ACC112 (cell line): ENCODE data around the gene ENTREP1.
"Not testable (repeated sequence)": the region's sequence is repeated elsewhere in the genome, so short reads cannot be mapped to it uniquely, and the experiment has no call there.

Experiments
- H2AFZ ChIP-seq: fragments of 200-600 bp; sonication (generic); one replicate; pipeline ENCODE4 v1.6.0; 2017; ENCODE audit warnings: antibody characterized with exemption, low read length; ENCODE audit not compliant: unreplicated experiment
- H3K27ac ChIP-seq: fragments of 200-600 bp; sonication (generic); 2 replicates; pipeline ENCODE4 v1.5.1; 2014; ENCODE audit warnings: low read depth, mild to moderate bottlenecking, antibody characterized with exemption, low read length, moderate library complexity
- H3K27me3 ChIP-seq: fragments of 200-600 bp; sonication (generic); 2 replicates; pipeline ENCODE4 v1.6.1; 2014; ENCODE audit warnings: mild to moderate bottlenecking, antibody characterized with exemption, low read length, moderate library complexity, mixed read lengths; ENCODE audit not compliant: insufficient read depth
- H3K36me3 ChIP-seq: fragments of 200-600 bp; sonication (generic); 2 replicates; pipeline ENCODE4 v1.6.1; 2016; ENCODE audit warnings: mild to moderate bottlenecking, antibody characterized with exemption, low read length, moderate library complexity, mixed read lengths; ENCODE audit not compliant: insufficient read depth
- H3K4me1 ChIP-seq: fragments of 200-600 bp; sonication (generic); one replicate; pipeline ENCODE4 v1.6.1; 2016; ENCODE audit warnings: low read length, mixed read lengths; ENCODE audit not compliant: insufficient read depth, unreplicated experiment, control insufficient read depth
- H3K4me3 ChIP-seq: fragments of 200-600 bp; sonication (generic); 2 replicates; pipeline ENCODE4 v1.5.1; 2014; ENCODE audit warnings: mild to moderate bottlenecking, low read depth, low read length
- H3K79me2 ChIP-seq: fragments of 200-600 bp; sonication (generic); one replicate; pipeline ENCODE4 v1.6.0; 2016; ENCODE audit warnings: low read length; ENCODE audit not compliant: control insufficient read depth, unreplicated experiment, insufficient read depth

ENTREP1 gene

DNA sequence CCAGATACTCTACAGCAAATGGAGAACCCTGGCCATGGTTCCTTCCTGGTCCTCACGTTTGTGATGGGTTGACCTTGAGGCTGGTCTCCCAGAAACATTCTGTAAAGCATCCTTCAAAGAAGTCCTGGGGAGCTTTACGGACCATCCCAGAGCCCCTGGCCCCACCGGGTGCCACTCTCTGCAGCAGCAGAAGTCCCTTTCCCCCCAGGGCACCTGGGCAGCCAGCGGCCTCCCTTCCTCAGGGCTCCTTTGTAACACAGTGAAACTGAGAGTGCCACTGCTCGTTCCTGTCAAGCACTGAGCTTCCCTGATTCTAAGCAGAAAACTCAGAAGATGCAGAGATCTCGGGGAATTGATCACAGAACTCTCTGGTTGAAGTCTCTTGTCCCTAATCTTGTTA, 104.3 kb downstream of the ENTREP1 start:
- Histone ChIP-seq H3K4me1 (no peaks in the 10 kb centered on the region), H3K36me3 (no peaks in the 10 kb centered on the region), H2AFZ (no peak overlapping the region), H3K79me2 (no peaks in the 10 kb centered on the region), H3K4me3 (no peak overlapping the region), H3K27me3 (peaks cover 8% of the 10 kb centered on the region; the same call in 1 of the 2 replicates), H3K27ac (no peak overlapping the region)

DNA sequence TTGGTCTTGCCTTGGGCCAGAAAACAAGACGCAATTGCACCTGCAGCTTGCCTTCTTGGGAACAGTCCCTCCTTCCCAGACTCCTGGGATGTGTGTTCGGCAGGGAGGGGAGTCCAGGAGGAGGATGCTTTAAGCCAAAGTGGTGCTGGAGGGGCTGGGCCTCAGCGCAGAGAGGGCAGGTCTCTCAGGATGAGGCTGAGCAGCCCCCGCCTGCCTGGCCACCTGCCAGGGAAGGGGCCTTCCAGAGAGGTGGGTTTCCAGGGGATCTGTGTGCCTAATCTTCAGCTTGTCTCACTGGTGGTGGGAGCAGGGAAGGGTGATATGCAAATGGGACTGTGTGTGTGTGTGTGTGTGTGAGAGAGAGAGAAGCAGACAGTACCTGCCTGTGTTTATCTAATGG, 105.2 kb downstream of the ENTREP1 start:
- H2AFZ ChIP-seq, result no peak overlapping the region
- no peaks in the 10 kb centered on the region for H3K79me2 ChIP-seq
- H3K4me3 ChIP-seq, result no peak overlapping the region
- no peaks in the 10 kb centered on the region for H3K27me3 ChIP-seq
- no peaks in the 10 kb centered on the region for H3K36me3 ChIP-seq
- H3K4me1 ChIP-seq, result no peaks in the 10 kb centered on the region
- no peak overlapping the region for H3K27ac ChIP-seq

DNA sequence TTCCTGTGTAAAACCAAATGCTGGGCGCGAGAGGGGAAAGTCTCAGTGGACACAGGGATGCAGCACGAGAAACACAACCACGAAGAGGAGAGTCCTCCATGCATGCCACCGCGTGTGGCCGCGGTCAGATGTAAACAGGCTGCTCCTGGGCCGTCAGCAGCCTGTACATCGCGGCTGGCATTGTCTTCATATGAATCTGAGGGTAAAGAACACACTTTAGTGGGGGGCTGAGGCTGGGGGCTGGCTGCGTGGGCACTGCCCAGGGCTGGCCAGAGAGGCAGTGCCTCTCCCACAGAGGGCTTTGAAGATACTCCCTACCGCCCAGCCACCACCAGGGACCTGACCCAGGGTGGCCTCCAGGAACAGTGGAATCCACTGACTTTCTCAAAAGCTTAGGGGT, 106.2 kb downstream of the ENTREP1 start:
- H3K79me2 ChIP-seq, result no peaks in the 10 kb centered on the region
- no peak overlapping the region for H2AFZ ChIP-seq
- H3K27me3 ChIP-seq, result no peaks in the 10 kb centered on the region
- no peak overlapping the region for H3K4me3 ChIP-seq
- no peaks in the 10 kb centered on the region for H3K36me3 ChIP-seq
- no peaks in the 10 kb centered on the region for H3K4me1 ChIP-seq
- H3K27ac ChIP-seq, result no peak overlapping the region

DNA sequence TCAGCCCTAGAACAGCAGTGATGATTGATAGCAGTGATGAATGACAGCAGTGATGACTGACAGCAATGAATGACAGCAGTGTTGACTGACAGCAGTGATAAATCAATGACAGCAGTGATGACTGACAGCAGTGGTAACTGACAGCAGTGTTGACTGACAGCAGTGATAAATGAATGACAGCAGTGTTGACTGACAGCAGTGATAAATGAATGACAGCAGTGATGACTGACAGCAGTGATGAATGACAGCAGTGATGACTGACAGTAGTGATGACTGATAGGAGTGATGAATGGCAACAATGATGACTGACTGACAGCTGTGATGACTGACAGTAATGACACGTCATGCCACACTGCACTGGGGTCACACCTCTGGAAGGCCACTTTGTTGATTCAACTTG, 106.8 kb downstream of the ENTREP1 start:
- Histone ChIP-seq H3K4me1 (no peaks in the 10 kb centered on the region), H3K27ac (no peak overlapping the region), H3K36me3 (no peaks in the 10 kb centered on the region)

DNA sequence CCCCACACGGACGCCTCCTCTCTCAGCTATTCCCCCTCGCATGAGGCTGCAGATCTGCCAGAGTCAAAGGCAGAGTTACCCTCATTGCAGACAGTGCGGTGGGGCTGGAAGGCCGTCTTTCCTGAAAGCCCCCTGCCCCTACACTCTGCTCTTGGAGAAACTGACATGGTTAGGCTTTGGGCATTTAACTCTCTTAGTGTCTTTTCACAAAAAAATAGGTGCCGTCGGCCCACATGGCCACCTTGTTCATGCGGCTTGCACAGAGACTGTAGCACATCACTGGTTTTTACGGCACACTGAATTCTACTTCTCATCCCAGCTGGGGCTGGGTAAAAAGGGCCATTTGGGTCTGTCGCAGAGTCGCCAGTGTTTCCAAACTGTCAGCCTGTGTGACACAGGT, 107.6 kb downstream of the ENTREP1 start:
- H3K36me3 ChIP-seq, result no peaks in the 10 kb centered on the region
- no peaks in the 10 kb centered on the region for H3K27me3 ChIP-seq
- no peaks in the 10 kb centered on the region for H3K4me1 ChIP-seq
- H3K27ac ChIP-seq, result no peak overlapping the region
- H3K4me3 ChIP-seq, result no peak overlapping the region
- H3K79me2 ChIP-seq, result no peaks in the 10 kb centered on the region
- no peak overlapping the region for H2AFZ ChIP-seq

More for the DNA sequence above, 106.8 kb downstream of the ENTREP1 start:
- H3K4me3 ChIP-seq, result no peak overlapping the region
- H3K27me3 ChIP-seq, result no peaks in the 10 kb centered on the region
- H2AFZ ChIP-seq, result no peak overlapping the region
- no peaks in the 10 kb centered on the region for H3K79me2 ChIP-seq

DNA sequence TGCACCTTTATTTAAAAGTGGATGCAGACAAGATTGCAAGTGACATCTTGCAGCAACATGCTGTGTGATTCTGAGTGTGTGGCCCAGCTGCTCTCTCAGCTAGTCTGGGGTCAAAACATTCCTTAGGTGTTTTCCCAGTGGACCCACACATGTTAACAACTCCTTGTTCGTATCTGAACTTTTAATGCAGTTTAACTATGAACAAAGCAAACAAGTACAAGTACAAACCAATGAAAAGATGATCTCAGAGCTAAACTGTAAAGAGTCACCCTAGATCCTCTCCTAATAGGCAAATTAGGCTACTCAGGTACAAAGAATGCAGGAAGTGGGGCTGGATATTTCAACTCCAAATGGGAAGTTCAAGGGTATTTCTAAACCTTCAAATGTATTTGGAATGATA, 108.4 kb downstream of the ENTREP1 start:
- Histone ChIP-seq H3K79me2 (no peaks in the 10 kb centered on the region), H3K4me3 (no peak overlapping the region), H2AFZ (no peak overlapping the region), H3K4me1 (no peaks in the 10 kb centered on the region), H3K27me3 (no peaks in the 10 kb centered on the region), H3K27ac (no peak overlapping the region), H3K36me3 (no peaks in the 10 kb centered on the region)

DNA sequence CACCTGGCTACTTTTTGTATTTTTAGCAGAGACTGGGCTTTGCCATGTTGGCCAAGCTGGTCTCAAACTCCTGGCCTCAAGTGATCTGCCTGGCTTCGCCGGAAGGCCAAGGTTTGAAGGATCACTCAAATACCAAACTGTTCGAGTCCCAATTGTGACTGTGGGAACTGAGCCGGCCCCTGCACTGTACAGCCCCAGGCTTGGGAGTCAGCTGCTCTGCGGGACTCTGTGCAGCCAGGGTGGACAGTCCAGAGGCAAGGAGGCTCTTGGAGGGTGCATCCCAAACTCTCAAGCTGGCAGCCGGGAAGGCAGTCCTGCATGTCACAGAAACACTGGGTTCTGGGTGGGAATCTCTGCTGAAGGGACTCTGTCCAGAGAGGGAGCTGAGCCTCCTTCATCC, 109.0 kb downstream of the ENTREP1 start:
- no peak overlapping the region for H3K27ac ChIP-seq
- no peaks in the 10 kb centered on the region for H3K27me3 ChIP-seq
- H3K4me3 ChIP-seq, result no peak overlapping the region
- H3K79me2 ChIP-seq, result no peaks in the 10 kb centered on the region
- no peak overlapping the region for H2AFZ ChIP-seq
- no peaks in the 10 kb centered on the region for H3K4me1 ChIP-seq
- no peaks in the 10 kb centered on the region for H3K36me3 ChIP-seq

DNA sequence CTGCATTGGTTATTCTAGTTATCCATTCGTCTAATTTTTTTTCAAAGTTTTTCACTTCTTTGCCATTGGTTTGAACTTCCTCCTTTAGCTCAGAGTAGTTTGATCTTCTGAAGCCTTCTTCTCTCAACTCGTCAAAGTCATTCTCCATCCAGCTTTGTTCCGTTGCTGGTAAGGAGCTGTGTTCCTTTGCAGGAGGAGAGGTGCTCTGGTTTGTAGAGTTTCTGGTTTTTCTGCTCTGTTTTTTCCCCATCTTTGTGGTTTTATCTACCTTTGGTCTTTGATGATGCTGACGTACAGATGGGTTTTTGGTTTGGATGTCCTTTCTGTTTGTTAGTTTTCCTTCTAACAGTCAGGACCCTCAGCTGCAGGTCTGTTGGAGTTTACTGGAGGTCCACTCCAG, 114.6 kb downstream of the ENTREP1 start:
- not testable (repeated sequence) for H3K27ac ChIP-seq, H3K4me3 ChIP-seq, H3K79me2 ChIP-seq, H2AFZ ChIP-seq, H3K36me3 ChIP-seq, H3K27me3 ChIP-seq, H3K4me1 ChIP-seq

DNA sequence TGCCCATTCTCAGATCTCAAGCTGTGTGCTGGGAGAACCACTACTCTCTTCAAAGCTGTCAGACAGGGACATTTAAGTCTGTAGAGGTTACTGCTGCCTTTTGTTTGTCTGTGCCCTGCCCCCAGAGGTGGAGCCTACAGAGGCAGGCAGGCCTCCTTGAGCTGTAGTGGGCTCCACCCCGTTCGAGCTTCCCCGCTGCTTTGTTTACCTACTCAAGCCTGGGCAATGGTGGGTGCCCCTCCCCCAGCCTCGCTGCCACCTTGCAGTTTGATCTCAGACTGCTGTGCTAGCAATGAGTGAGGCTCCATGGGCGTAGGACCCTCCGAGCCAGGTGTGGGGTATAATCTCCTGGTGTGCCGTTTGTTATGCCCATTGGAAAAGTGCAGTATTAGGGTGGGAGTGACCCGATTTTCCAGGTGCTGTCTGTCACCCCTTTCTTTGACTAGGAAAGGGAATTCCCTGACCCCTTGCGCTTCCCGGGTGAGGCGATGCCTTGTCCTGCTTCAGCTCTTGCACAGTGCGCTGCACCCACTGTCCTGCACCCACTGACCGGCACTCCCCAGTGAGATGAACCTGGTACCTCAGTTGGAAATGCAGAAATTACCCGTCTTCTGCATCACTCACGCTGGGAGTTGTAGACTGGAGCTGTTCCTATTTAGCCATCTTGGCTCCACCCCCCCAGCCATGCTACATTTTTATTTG, 115.4 kb downstream of the ENTREP1 start:
- H3K4me1 ChIP-seq, H3K27ac ChIP-seq, H2AFZ ChIP-seq, H3K27me3 ChIP-seq, H3K4me3 ChIP-seq, H3K36me3 ChIP-seq, H3K79me2 ChIP-seq: not testable (repeated sequence)
